HG03108 (cell line): ENCODE measurements around the gene GRIN2D.
A peak's percentile ranks its signal among the peaks of the same experiment; 100 is the strongest.
"Not testable (repeated sequence)": the region's sequence is repeated elsewhere in the genome, so short reads cannot be mapped to it uniquely, and the experiment has no call there.

ENCODE experiments used
- ATAC-seq: cut with Tn5 transposase; IDR thresholded peaks from one replicate; pipeline ENCODE4 v1.9.1; 2021; ENCODE audit warnings: moderate library complexity; ENCODE audit not compliant: unreplicated experiment

GRIN2D gene

GRCh38 chr19:48371367-48371766 lies 22.1 kb upstream of the GRIN2D start:
- no peak for ATAC-seq

DNA sequence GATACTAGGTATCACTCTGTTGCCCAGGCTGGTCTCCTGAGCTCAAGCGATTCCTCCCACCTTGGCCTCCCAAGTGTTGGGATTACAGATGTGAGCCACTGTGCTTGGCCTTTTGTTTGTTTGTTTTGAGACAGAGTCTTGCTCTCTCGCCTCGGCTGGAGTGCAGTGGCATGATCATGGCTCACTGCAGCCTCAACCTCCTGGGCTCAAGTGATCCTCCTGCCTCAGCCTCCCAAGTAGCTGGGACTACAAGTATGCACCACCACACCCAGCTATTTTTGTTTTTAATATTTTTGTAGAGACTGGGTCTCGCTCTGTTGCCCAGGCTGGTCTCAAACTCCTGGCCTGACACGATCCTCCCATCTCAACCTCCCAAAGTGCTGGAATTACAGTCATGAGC lies 21.7 kb upstream of the GRIN2D start:
- not testable (repeated sequence) for ATAC-seq

DNA sequence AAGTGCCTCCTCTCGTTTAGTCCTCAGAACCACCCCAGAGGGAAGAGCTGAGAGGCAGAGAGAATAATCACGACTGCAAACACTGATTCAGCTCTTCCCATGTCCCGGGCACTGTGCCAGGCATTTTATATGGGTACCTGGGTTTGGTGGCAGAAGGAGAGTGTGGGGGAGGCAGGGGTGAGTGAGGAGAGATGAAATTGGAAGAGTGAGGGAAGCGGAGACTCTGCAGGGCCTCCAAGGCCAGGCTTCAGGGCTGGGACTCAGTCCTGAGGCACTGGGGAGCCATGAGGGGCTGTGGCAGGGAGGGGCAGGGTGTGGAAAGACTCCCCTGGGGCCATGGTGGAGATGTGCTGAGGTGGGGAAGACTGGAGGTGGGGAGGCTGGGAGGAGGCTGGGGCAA lies 20.6 kb upstream of the GRIN2D start:
- no peak for ATAC-seq

- no peak for ATAC-seq
Measured at GRCh38 chr19:48373567-48373966, 19.9 kb upstream of the GRIN2D start.

GRCh38 chr19:48378194-48378570 lies 15.3 kb upstream of the GRIN2D start:
- no peak for ATAC-seq

- ATAC-seq, result no peak
Measured at GRCh38 chr19:48379058-48379457, 14.4 kb upstream of the GRIN2D start.

- no peak for ATAC-seq
Measured at GRCh38 chr19:48381178-48381950, 12.1 kb upstream of the GRIN2D start.

- no peak for ATAC-seq
Measured at GRCh38 chr19:48382286-48382685, 11.2 kb upstream of the GRIN2D start.

GRCh38 chr19:48385461-48386087 lies 7.9 kb upstream of the GRIN2D start:
- no peak for ATAC-seq

DNA sequence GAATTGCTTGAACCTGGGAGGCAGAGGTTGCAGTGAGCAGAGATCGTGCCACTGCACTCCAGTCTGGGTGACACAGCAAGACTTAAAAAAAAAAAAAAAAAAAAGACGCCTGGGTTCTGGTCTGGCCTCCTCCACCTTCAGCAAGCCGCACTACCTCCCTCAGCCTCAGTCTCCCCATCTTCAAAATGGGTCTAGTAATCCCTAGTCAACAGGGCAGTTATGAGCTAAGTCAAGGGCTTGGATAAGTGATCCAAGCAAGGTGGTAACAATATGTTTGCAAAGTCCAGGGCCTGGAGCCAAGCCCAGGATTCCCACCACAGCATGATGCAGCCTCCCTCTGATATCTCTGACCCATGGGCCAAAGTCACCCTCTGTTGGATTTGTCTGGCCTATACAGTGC lies 6.5 kb upstream of the GRIN2D start:
- ATAC-seq, result no peak

- no peak for ATAC-seq
Measured at GRCh38 chr19:48390188-48391099, 3.0 kb upstream of the GRIN2D start.

DNA sequence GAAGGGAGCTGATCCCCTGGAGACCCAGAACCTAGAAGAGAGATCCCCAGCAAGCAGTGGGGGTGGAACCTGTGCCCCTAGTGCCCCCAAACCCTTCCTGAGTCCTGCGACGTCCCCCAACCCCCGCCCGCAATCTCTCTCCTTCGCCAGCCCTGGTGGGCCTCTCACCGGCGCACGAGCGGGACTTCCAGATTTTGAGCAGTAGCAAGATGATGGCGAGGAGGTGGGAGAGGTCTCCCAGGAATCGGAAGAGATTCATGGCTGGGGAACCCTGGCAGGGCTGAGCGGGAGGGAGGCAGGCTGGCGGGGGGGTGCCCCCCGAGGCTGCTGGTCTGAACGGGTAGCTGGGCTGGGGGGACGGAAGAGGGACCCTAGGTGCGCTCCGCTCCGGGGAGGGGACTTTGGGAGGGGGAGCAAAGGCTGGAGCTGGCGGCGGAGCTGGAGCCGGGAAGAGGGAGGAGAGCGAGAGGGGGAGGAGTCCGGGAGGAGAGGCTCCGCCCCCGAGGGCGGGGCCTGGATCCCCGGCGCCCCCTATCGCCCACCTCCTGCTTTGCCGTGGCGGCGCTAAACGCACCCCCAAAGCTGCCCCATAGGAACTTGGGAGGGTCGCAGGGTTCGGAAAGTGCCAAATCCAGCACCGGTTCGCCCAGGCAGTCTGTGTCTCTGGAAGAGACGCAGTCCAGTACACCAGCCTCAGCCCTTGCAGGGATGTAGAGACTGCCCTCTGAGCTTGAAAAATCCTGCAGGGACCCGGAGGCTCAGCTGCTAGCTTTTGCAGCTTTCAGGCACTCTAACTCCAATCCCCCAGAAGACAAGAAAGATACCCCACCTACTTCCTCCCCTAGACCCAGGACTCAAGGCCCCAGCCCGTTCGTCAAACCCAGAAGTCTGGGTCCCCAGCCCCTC lies 2.1 kb upstream of the GRIN2D start, which contains the start of gene KDELR1:
Gene KDELR1, minus strand, starts transcription at position 452 of the 906 bp plus-strand sequence. Its CDS starts 193 bp downstream, at position 259.
- ATAC-seq, result peak; percentile 74

- not testable (repeated sequence) for ATAC-seq
Measured at GRCh38 chr19:48392006-48392344, 1.5 kb upstream of the GRIN2D start.

DNA sequence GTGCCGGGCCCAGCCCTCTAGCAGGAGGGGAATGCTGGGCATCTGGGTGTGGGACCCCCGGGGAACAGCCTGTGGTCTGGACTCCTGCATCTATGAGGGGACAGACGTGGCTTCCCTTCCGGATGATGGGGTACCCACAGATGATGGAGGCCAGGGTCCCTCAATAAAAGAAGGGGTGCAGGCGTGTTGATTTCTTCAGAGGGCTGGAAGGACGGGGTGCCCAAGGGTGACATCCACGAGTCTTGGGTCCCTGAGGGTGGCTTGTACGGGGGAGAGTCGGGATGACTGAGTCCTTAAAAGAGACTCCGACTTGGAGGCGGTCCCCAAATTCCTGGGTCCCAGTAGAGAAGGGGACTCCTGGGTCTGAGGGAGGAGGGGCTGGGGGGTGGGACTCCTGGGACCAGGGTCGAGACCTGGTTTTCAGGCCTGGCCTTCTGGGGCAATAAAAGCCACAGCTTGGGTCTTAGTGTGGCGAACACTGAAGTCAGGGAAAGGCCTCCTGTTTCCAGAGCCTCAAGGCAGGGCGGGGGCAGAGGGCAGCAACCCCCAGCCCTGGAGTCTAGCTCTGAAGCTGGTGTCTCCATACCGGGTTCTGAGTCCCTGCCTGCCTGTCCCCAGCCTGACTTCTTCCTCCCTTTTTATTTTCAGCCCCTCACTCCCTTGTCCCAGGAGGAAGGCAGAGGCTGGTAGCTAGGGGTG lies 459 bp upstream of the GRIN2D start:
- no peak for ATAC-seq

GRCh38 chr19:48394331-48395169 lies 1.1 kb downstream of the GRIN2D start:
- no peak for ATAC-seq

DNA sequence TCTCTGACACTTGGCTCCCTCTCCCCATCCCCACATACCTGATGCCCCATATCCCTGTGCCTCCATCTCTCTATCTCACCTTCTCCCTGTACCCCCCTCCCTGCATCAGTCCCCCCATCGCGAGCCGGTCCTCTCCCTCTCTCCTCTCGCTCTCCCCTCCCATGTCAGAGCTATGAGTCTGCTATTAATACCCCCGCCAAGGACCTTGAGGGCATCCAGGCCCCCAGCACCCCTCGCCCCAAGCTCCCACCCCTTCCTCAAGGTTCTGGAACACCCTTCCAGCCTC lies 1.6 kb downstream of the GRIN2D start:
- no peak for ATAC-seq

- ATAC-seq, result no peak
Measured at GRCh38 chr19:48395499-48395898, 2.0 kb downstream of the GRIN2D start.

- ATAC-seq, result no peak
Measured at GRCh38 chr19:48396016-48396823, 2.8 kb downstream of the GRIN2D start.

DNA sequence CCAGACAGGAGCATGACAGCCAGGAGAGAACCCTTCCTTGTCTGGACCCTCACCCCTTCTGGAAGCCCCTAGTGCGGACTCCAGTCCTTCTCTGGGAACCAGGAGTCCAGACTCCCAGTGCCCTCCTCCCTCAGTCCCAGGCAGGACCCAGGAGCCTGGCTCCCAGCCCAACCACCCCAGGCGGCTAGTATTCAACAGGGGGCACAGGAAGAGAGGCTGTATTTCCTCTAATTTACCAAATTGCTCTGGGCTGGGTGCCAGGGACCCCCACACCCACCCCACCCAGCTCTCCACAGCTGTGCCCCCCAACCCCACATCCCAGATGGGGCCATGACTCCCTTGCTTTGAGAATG lies 3.3 kb downstream of the GRIN2D start:
- no peak for ATAC-seq
